Measurements from ENCODE around the gene ARHGAP18.

- no peak for TF ChIP-seq CTCF (IDR thresholded peaks at IDR 0.05)
- no peak for TF ChIP-seq POLR2A (IDR thresholded peaks at IDR 0.05)
Measured at GRCh38 chr6:129575378-129576118, 134.4 kb downstream of the ARHGAP18 start.

Measured in lower leg skin (tissue), 3 donors.